Peyer's patch (tissue), 4 donors: ENCODE results near the gene HOXD9. TPM values are rescaled to one million over a fixed set of nuclear protein-coding genes. Genes with fewer than 3 reads are reported as not detected.

Source experiments
- DNase-seq, 3 donors: peaks; one replicate each; pipeline ENCODE4 v3.0.0-alpha.2; 2017 to 2019
- H3K27ac ChIP-seq, 4 donors: fragments of 200-600 bp; sonication (generic); one replicate each; pipeline ENCODE4 v1.5.1; 2016 to 2019
- H3K27me3 ChIP-seq, 2 donors: fragments of 200-600 bp; sonication (generic); one replicate each; pipeline ENCODE4 v1.5.1; 2019
- H3K36me3 ChIP-seq, 3 donors: fragments of 200-600 bp; sonication (generic); one replicate each; pipeline ENCODE4 v1.5.1; 2016 to 2019
- H3K4me1 ChIP-seq, 4 donors: fragments of 200-600 bp; sonication (generic); one replicate each; pipeline ENCODE4 v1.5.1; 2016 to 2019
- H3K4me3 ChIP-seq, 4 donors: fragments of 200-600 bp; sonication (generic); 1 replicate in 3 of 4; 2 replicates in 1 of 4; pipeline ENCODE4 v1.5.1; 2016 to 2019; ENCODE audit warnings: mild to moderate bottlenecking in 1 of 4
- H3K9me3 ChIP-seq, 4 donors: fragments of 200-600 bp; sonication (generic); one replicate each; pipeline ENCODE4 v1.5.1; 2016 to 2019; ENCODE audit warnings: mild to moderate bottlenecking in 1 of 4
- CTCF ChIP-seq, 6 experiments: fragments of 450-650 bp in 4 of 6; fragments of 200-600 bp in 2 of 6; sonication (generic) in 1 of 6; IDR thresholded peaks; one replicate each; pipeline ENCODE4 v1.5.1; 2017 to 2019; ENCODE audit warnings: antibody characterized with exemption in 6 of 6, mild to moderate bottlenecking in 3 of 6, moderate library complexity in 1 of 6
- POLR2A ChIP-seq, 2 donors: fragments of 450-650 bp; IDR thresholded peaks; one replicate each; pipeline ENCODE4 v1.5.1; 2017; ENCODE audit warnings: antibody characterized with exemption in 2 of 2, mild to moderate bottlenecking in 2 of 2, moderate library complexity in 2 of 2
- total RNA-seq, 4 donors: library from RNA; depleted of rRNA; stranded (reverse); fragments of >200 nt; gene quantifications; one replicate each; pipeline ENCODE4 v1.1.0, GENCODE V29; 2016

The HOXD9 gene
- total RNA-seq, 4 donors from 2014 or later: 0.70 TPM; not detected in 3

- Histone ChIP-seq H3K27ac (peak overlapping the region; percentile 43 to 83 (median 56)), H3K36me3 (no peaks in the 10 kb centered on the region), H3K4me1 (peaks cover 0 to 18% (median 0%) of the 10 kb centered on the region in 4 donors), H3K9me3 (no peaks in the 10 kb centered on the region), H3K27me3 (no peaks in the 10 kb centered on the region), H3K4me3 (peak overlapping the region in 3 of 4 donors; percentile 1 to 67 (median 15))
- peak in 1 of 3 donors; percentile 27 for DNase-seq
- no peak for TF ChIP-seq POLR2A (IDR thresholded peaks at IDR 0.05)
- TF ChIP-seq CTCF (IDR thresholded peaks at IDR 0.05): no peak
These were observed 16.0 kb downstream of the HOXD9 start for GRCh38 chr2:176138526-176138922.

DNA sequence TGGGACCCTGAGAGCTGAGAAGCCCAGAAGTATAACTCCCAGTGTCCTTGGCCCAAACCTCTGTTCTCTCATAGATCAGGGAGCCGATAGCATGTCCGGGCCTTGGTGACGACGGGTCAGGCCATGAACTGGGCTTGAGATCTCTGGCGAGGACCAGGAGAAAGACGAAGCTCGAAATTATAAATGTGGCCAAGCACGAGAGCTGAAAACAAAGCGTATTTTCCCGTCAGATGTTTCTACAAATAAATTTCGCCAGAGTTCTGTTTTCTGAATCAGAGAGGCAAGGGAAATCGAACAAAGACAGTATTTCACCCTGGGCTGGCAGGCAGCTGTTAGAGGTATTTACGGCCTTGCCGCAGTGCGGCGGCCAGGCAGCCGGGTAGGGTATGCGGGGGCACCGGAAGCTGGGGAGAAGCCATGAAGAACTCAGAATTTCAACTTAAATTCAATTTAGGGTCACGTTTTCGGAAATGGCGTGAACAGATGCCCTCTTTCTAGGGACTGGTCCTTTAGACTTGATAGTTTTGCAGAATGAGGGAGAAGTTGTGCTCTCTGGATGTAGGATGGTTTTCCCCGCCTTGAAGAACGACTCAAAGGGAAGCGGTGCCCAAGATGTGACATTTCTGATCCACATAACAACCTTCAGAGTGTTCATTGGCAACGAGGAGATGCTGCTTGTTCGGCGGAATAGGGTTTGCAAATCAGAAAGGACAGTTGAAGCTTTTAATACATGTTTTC lies 16.6 kb downstream of the HOXD9 start:
- TF ChIP-seq POLR2A (IDR thresholded peaks at IDR 0.05): no peak
- no peaks in the 10 kb centered on the region for H3K9me3 ChIP-seq
- H3K36me3 ChIP-seq: no peaks in the 10 kb centered on the region
- peak overlapping the region in 2 of 4 donors; percentile 15 to 67 for H3K4me3 ChIP-seq
- H3K27me3 ChIP-seq: no peaks in the 10 kb centered on the region
- H3K27ac ChIP-seq: peak overlapping the region; percentile 43 to 83 (median 56)
- DNase-seq: peak in 1 of 3 donors; percentile 27
- peaks cover 0 to 18% (median 0%) of the 10 kb centered on the region in 4 donors for H3K4me1 ChIP-seq

GRCh38 chr2:176139661-176140512 lies 17.4 kb downstream of the HOXD9 start:
- H3K36me3 ChIP-seq: no peaks in the 10 kb centered on the region
- TF ChIP-seq POLR2A (IDR thresholded peaks at IDR 0.05) (no peak), CTCF (IDR thresholded peaks at IDR 0.05) (no peak)
- peak; percentile 15 to 46 (median 44) for DNase-seq
- H3K27me3 ChIP-seq: no peaks in the 10 kb centered on the region
- H3K4me1 ChIP-seq: peaks cover 0 to 19% (median 0%) of the 10 kb centered on the region in 4 donors
- H3K9me3 ChIP-seq: no peaks in the 10 kb centered on the region
- H3K27ac ChIP-seq: peak overlapping the region; percentile 43 to 83 (median 56)
- peak overlapping the region; percentile 35 to 82 (median 54) for H3K4me3 ChIP-seq

DNA sequence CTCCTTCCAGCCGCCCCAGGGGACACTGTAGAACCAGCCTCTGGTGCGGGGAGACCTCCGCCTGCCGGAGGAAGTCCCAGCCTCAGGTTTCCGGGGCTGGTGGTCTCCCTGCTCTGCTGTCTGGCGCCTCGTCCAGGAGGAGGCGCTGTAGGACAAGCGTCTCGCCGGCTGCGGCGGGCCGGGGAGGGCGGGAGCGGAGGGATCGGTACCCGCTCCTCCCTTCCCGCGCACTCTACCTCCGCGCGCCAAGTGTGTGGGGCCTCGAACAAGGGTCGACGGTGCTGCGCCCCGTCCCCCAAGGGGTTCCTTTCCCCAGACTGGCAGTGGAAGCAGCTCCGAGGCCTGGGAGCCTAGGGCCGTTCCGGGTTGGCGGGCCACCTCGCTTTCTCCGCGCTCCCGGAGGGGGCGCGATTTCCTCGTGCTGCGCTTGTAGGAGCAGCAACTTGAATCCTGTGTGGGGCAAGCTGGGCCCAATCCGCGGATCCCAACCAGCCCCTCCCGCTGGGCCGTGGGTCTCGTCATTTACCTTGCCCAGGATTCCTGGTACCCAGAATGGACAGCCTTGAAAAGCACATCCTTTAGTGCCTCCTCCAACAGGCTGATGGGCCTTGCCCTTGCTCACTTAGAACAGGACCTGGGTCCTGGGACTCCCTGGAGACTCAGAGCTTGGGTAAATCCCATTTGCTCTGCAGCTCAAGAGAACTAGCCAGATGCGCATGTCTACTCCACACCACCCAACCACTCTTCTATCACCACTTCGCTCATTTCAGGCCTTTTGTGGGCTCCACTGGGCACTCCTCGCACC lies 18.2 kb downstream of the HOXD9 start:
- TF ChIP-seq POLR2A (IDR thresholded peaks at IDR 0.05) (no peak), CTCF (IDR thresholded peaks at IDR 0.05) (peak; percentile 9 to 96 (median 88))
- H3K4me3 ChIP-seq: peak overlapping the region; percentile 35 to 82 (median 54)
- peak overlapping the region; percentile 33 to 83 (median 56) for H3K27ac ChIP-seq
- H3K36me3 ChIP-seq: no peaks in the 10 kb centered on the region
- H3K4me1 ChIP-seq: peaks cover 0 to 27% (median 0%) of the 10 kb centered on the region in 4 donors
- H3K9me3 ChIP-seq: no peaks in the 10 kb centered on the region
- DNase-seq: peak in 2 of 3 donors; percentile 79 to 88
- no peaks in the 10 kb centered on the region for H3K27me3 ChIP-seq

GRCh38 chr2:176142281-176142680 lies 19.8 kb downstream of the HOXD9 start:
- TF ChIP-seq POLR2A (IDR thresholded peaks at IDR 0.05) (no peak), CTCF (IDR thresholded peaks at IDR 0.05) (no peak)
- no peaks in the 10 kb centered on the region for H3K27me3 ChIP-seq
- no peaks in the 10 kb centered on the region for H3K36me3 ChIP-seq
- H3K9me3 ChIP-seq: no peaks in the 10 kb centered on the region
- H3K4me3 ChIP-seq: no peak overlapping the region
- no peak for DNase-seq
- peaks cover 0 to 27% (median 0%) of the 10 kb centered on the region in 4 donors for H3K4me1 ChIP-seq
- H3K27ac ChIP-seq: no peak overlapping the region
